Neutrophil (primary cell): Measurements from ENCODE around the gene PLPPR5.

Source experiments
- H3K27ac ChIP-seq: fragments of 200-600 bp; sonication (generic); 2 replicates; pipeline ENCODE4 v1.5.1; 2016; ENCODE audit warnings: mild to moderate bottlenecking, moderate library complexity
- H3K27me3 ChIP-seq: fragments of 200-600 bp; sonication (generic); 2 replicates; pipeline ENCODE4 v1.6.0; 2016; ENCODE audit warnings: mild to moderate bottlenecking
- H3K36me3 ChIP-seq: fragments of 200-600 bp; sonication (generic); 2 replicates; pipeline ENCODE4 v1.5.1; 2017
- H3K4me1 ChIP-seq, 2 experiments: fragments of 200-600 bp in 1 of 2; sonication (generic) in 1 of 2; 1 replicate in 1 of 2; 2 replicates in 1 of 2; pipeline versions ENCODE4 v1.5.1 to v1.6.1; 2013 to 2016; ENCODE audit warnings: low read depth in 1 of 2, low read length in 1 of 2, mild to moderate bottlenecking in 1 of 2, moderate library complexity in 1 of 2; ENCODE audit not compliant: control insufficient read depth in 1 of 2, insufficient read depth in 1 of 2
- H3K4me3 ChIP-seq, 2 experiments: fragments of 200-600 bp in 1 of 2; sonication (generic) in 1 of 2; 1 replicate in 1 of 2; 2 replicates in 1 of 2; pipeline ENCODE4 v1.5.1; 2013 to 2016; ENCODE audit warnings: low read depth in 1 of 2, low read length in 1 of 2, mild to moderate bottlenecking in 1 of 2, moderate library complexity in 1 of 2
- H3K9me3 ChIP-seq: fragments of 200-600 bp; sonication (generic); 2 replicates; pipeline ENCODE4 v1.5.1; 2016
- TF ChIP-seq, protein P1 (sequence below): fragments of 200-600 bp; sonication (generic); IDR thresholded peaks from 2 replicates; pipeline ENCODE4 v1.5.1; 2016; ENCODE audit warnings: antibody characterized with exemption

The PLPPR5 gene

GRCh38 chr1:98981917-98982513 is 22.6 kb downstream of the PLPPR5 start:
- TF ChIP-seq, protein P1, sequence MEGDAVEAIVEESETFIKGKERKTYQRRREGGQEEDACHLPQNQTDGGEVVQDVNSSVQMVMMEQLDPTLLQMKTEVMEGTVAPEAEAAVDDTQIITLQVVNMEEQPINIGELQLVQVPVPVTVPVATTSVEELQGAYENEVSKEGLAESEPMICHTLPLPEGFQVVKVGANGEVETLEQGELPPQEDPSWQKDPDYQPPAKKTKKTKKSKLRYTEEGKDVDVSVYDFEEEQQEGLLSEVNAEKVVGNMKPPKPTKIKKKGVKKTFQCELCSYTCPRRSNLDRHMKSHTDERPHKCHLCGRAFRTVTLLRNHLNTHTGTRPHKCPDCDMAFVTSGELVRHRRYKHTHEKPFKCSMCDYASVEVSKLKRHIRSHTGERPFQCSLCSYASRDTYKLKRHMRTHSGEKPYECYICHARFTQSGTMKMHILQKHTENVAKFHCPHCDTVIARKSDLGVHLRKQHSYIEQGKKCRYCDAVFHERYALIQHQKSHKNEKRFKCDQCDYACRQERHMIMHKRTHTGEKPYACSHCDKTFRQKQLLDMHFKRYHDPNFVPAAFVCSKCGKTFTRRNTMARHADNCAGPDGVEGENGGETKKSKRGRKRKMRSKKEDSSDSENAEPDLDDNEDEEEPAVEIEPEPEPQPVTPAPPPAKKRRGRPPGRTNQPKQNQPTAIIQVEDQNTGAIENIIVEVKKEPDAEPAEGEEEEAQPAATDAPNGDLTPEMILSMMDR = no peak
- H3K27ac ChIP-seq = no peak overlapping the region
- H3K4me3 ChIP-seq = no peak overlapping the region
- H3K36me3 ChIP-seq = no peaks in the 10 kb centered on the region
- H3K9me3 ChIP-seq = no peaks in the 10 kb centered on the region
- no peaks in the 10 kb centered on the region for H3K27me3 ChIP-seq
- no peaks in the 10 kb centered on the region for H3K4me1 ChIP-seq

- TF ChIP-seq, protein P1 = no peak
- Histone ChIP-seq H3K36me3 (no peaks in the 10 kb centered on the region), H3K27me3 (no peaks in the 10 kb centered on the region), H3K27ac (no peak overlapping the region), H3K4me1 (no peaks in the 10 kb centered on the region), H3K9me3 (no peaks in the 10 kb centered on the region), H3K4me3 (no peak overlapping the region)
Measured at GRCh38 chr1:98979463-98979862, 25.2 kb downstream of the PLPPR5 start.

DNA sequence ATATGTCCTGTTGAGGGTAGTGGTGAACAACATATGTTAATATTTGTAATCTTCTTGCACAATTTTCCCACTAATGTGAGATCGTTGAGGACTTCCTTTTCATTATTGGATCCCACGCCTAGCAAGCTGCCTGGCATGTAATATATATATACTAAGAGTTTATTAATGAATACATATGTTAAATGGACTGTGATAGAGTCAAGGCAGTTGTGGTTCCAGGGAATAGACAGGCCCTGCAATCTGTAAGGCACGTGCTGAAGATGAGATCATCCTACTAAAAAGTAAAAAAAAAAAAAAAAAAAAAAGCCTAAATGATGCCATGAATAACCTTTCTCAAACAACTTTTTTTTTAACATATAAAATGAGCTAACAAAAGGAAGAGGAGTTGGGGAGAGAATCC is 28.9 kb downstream of the PLPPR5 start:
- TF ChIP-seq, protein P1 = no peak
- no peaks in the 10 kb centered on the region for H3K27me3 ChIP-seq
- H3K27ac ChIP-seq = no peak overlapping the region

DNA sequence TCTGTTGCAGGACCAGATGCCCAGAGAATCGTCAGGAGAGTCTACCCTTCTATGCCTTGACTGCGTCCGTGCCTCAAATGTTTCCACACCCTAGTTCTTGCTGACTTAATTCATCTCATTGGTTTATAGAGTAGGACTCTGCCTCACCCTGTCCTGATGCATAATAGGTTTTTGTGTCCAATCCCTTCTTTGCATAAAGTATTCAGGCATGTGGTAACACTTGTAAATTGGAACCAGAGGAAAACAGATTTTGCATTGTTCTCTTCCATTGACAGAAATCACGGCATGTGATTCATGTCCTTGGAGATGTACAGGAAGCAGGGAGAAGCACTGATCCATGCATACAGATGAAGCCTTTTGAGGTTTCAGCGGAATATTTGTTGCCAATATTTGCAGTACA is 29.5 kb downstream of the PLPPR5 start:
- no peaks in the 10 kb centered on the region for H3K36me3 ChIP-seq
- H3K4me1 ChIP-seq = no peaks in the 10 kb centered on the region
- H3K9me3 ChIP-seq = no peaks in the 10 kb centered on the region
- TF ChIP-seq, protein P1 = no peak
- no peak overlapping the region for H3K4me3 ChIP-seq
- no peak overlapping the region for H3K27ac ChIP-seq
- no peaks in the 10 kb centered on the region for H3K27me3 ChIP-seq

More for the DNA sequence above, 28.9 kb downstream of the PLPPR5 start:
- no peak overlapping the region for H3K4me3 ChIP-seq
- no peaks in the 10 kb centered on the region for H3K36me3 ChIP-seq
- H3K4me1 ChIP-seq = no peaks in the 10 kb centered on the region
- no peaks in the 10 kb centered on the region for H3K9me3 ChIP-seq

DNA sequence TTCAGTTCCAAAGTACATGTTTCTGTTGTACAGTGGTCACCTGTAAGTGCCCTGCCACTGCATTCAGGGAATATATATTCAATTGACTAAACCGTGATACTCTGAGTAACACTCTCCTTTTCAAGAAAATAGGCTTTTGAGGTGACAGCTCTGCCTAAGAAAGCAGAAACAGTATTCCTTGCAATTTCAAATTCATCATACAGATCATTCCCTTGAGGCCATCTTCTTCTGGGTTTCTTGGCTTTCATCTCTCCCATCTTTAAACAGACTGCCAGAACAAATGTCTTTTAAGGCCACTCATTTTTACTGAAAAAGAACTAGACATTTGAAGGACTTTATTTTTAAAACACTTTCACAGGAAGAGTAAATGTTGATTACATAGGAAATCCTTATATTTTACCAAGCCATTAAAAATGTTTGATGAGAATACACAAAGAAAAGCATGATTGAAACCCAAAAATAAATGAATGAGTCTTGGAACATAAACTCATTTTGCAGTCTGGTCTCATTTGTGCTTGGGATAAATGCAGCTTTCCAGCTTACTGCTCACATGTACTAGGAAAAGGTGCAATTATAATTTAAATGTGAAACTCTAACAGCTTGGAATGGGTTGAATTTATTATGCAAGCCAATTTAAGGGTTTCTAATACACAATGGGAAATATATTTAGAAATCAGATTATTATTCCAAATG is 34.7 kb downstream of the PLPPR5 start:
- no peaks in the 10 kb centered on the region for H3K4me1 ChIP-seq
- no peak overlapping the region for H3K27ac ChIP-seq
- no peaks in the 10 kb centered on the region for H3K27me3 ChIP-seq
- H3K9me3 ChIP-seq = no peaks in the 10 kb centered on the region
- TF ChIP-seq, protein P1 = no peak
- H3K36me3 ChIP-seq = no peaks in the 10 kb centered on the region
- no peak overlapping the region for H3K4me3 ChIP-seq
